Gastrocnemius medialis (tissue), 4 donors: ENCODE data around the gene ARSG. TPM values are rescaled to one million over a fixed set of nuclear protein-coding genes. Genes with fewer than 3 reads are reported as not detected.

ENCODE experiments used
- ATAC-seq, 2 donors: fragments of 150-250 bp; one replicate each; pipeline ENCODE4 v1.9.1; 2016
- DNase-seq, 2 donors: peaks; one replicate each; pipeline ENCODE4 v3.0.0-alpha.2; 2019
- H3K27ac ChIP-seq, 4 donors: fragments of 200-600 bp; sonication (generic); 1 replicate in 1 of 4; 2 replicates in 3 of 4; pipeline ENCODE4 v1.5.1; 2016 to 2018; ENCODE audit warnings: mild to moderate bottlenecking in 2 of 4, moderate library complexity in 1 of 4
- H3K27me3 ChIP-seq, 3 donors: fragments of 200-600 bp; sonication (generic) in 2 of 3; 1 replicate in 1 of 3; 2 replicates in 2 of 3; pipeline versions ENCODE4 v1.5.1 to v1.6.0; 2016 to 2019; ENCODE audit warnings: mild to moderate bottlenecking in 1 of 3, moderate library complexity in 1 of 3
- H3K36me3 ChIP-seq, 2 donors: fragments of 200-600 bp; sonication (generic) in 1 of 2; one replicate each; pipeline ENCODE4 v1.5.1; 2017 to 2018
- H3K4me1 ChIP-seq, 2 donors: fragments of 200-600 bp; sonication (generic) in 1 of 2; one replicate each; pipeline ENCODE4 v1.5.1; 2016 to 2017; ENCODE audit warnings: mild to moderate bottlenecking in 2 of 2
- H3K4me3 ChIP-seq, 4 donors: fragments of 200-600 bp; sonication (generic) in 3 of 4; 1 replicate in 1 of 4; 2 replicates in 3 of 4; pipeline ENCODE4 v1.5.1; 2016 to 2019; ENCODE audit warnings: mild to moderate bottlenecking in 2 of 4
- H3K9me3 ChIP-seq, 3 donors: fragments of 200-600 bp; sonication (generic) in 2 of 3; 1 replicate in 1 of 3; 2 replicates in 2 of 3; pipeline ENCODE4 v1.5.1; 2016 to 2019
- CTCF ChIP-seq, 5 experiments: fragments of 450-650 bp in 3 of 5; fragments of 200-600 bp in 2 of 5; sonication (generic) in 2 of 5; IDR thresholded peaks in 4 of 5; conservative IDR thresholded peaks in 1 of 5; 1 replicate in 4 of 5; 2 replicates in 1 of 5; pipeline ENCODE4 v1.5.1; 2016 to 2019; ENCODE audit warnings: antibody characterized with exemption in 5 of 5, mild to moderate bottlenecking in 3 of 5, moderate library complexity in 3 of 5
- POLR2A ChIP-seq, 2 donors: fragments of 450-650 bp; IDR thresholded peaks; one replicate each; pipeline ENCODE4 v1.6.1; 2017; ENCODE audit warnings: antibody characterized with exemption in 2 of 2, mild to moderate bottlenecking in 2 of 2, moderate library complexity in 2 of 2
- in situ Hi-C, 4 donors: fragments of 200-750 bp; cut with MboI; loops; one replicate each; pipeline versions ENCODE4 v1.15.0 to v1.8.0; 2017; ENCODE audit warnings: low sequenced_read_pairs in 4 of 4
- intact Hi-C: fragments of 100-400 bp; cut with DNase I; formaldehyde crosslinking; loops from one replicate; pipeline ENCODE4 v1.15.1; 2023; ENCODE audit warnings: low total_unique reads
- total RNA-seq, 4 donors: library from RNA; depleted of rRNA; stranded (reverse); fragments of >200 nt; gene quantifications; one replicate each; pipeline versions ENCODE4 v1.1.0 to v1.2.3, GENCODE V29; 2016

The ARSG gene
- total RNA-seq, 4 donors from 2014 or later = 3.3 to 6.1 (median 5.4) TPM

DNA sequence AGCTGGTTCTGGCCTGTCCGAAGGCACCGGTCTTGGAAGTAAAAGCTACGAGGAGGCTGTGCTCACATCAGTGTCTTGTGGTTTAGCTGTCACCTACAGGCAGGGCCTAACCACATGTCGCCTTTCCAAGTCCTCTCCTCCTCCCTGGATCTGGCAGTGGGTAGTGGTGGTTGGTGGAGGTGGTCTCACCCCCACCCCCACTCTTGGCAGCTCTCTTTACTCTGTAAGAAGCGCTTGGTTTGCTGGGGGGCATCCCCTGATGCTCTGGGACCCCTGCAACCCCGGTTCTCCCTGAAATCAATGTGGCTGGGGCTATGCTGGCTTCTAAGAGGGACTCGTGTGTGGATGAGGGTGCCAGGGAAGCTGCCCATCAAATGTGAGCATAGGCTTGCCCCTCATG, 97.7 kb downstream of the ARSG start:
- H3K4me1 ChIP-seq = peaks cover 24 to 28% of the 10 kb centered on the region in 2 donors
- H3K27me3 ChIP-seq = no peaks in the 10 kb centered on the region
- H3K27ac ChIP-seq = no peak overlapping the region
- no peak for TF ChIP-seq POLR2A (IDR thresholded peaks at IDR 0.05)
- no peak for TF ChIP-seq CTCF (IDR thresholded peaks at IDR 0.05 in 4 of 5, conservative IDR thresholded peaks at IDR 0.05 in 1 of 5)
- DNase-seq (no peak), ATAC-seq (no peak)
- no peak overlapping the region for H3K4me3 ChIP-seq
- intact Hi-C loops = loop anchor here (10.0 kb wide), 1 partner anchor 1344 kb away; the partner anchor contains the start of gene CACNG1
- H3K9me3 ChIP-seq = no peaks in the 10 kb centered on the region
- in situ Hi-C loops = loop anchor here in 1 of 4 donors (10.0 kb wide), 1 partner anchor 124 kb away; no protein-coding TSS in a partner anchor
- H3K36me3 ChIP-seq = no peaks in the 10 kb centered on the region

DNA sequence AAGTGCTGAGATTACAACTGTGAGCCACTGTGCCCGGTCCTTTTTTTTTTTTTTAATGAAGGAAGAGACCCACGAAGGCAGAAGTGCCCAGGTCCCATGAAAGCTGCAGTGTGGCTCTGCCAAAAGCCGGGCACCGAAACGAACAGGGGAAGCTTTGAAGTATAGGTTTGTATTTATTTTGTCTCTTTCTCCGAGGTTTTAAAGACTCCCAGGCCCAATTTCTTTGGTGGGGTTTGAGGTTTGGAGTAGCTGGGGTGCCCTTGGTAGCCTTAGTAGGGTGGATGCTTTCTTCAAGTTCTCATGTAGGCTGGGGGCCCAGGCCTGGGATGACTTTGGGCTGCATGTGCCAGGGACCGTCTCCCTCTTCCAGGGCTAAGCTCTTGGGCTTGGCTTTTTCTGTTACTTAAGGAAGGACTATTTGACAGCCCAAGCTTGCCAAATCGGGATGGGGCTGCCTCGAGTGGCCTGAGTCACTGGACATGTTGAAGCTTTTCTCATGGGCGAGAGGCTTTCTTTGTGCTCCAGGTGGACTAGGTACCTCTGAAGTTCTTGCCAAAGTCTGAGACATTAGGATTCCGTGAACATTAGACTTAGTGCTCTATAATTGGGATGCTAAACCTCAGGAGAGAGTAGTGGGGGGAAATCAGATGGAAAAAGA, 99.7 kb downstream of the ARSG start:
- H3K36me3 ChIP-seq = no peaks in the 10 kb centered on the region
- no peak for TF ChIP-seq POLR2A (IDR thresholded peaks at IDR 0.05)
- no peak for TF ChIP-seq CTCF (IDR thresholded peaks at IDR 0.05 in 4 of 5, conservative IDR thresholded peaks at IDR 0.05 in 1 of 5)
- peak overlapping the region in 2 of 4 donors; percentile 48 to 76 for H3K27ac ChIP-seq
- intact Hi-C loops = no loop called here
- H3K9me3 ChIP-seq = no peaks in the 10 kb centered on the region
- H3K27me3 ChIP-seq = no peaks in the 10 kb centered on the region
- in situ Hi-C loops = loop anchor here in 2 of 4 donors (10.0 kb wide), 1 partner anchor 126 kb away; no protein-coding TSS in a partner anchor
- DNase-seq = no peak
- no peak for ATAC-seq
- H3K4me3 ChIP-seq = no peak overlapping the region
- peaks cover 18% of the 10 kb centered on the region in 2 donors for H3K4me1 ChIP-seq

DNA sequence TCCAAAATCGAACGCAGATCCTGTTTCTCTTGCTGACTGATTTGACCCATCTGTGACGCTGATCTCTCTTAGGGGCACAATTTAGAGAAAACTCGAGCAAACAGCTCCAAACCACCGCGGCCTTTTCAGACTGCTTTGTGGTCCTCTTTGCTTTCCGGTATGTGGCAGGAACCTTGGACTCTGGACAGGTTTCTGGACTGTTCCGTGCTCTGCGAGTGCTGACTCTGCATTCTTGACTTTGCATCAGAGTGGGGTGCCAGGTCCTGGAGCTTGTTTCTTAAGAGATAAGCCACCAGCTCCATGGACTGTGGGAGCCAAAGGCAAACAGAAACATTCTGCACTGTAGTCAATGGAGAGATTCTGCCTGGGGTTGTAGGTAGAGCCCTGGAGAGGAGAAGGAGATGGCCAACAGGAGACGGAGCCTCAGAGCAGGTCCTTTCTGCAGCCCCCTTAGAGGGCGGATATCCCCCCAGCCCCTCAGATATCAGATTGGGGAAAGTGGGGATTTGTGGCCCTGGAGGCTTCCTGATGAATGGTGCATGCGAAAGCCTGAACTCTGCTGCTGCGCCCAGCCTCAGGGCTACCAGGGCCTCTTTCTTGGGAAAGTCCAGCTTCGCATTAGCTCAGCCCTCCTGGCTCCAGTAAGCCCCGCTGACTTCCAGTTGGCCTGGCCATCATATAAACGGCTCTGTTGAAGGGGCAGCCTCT, 100.4 kb downstream of the ARSG start:
- peak overlapping the region in 2 of 4 donors; percentile 48 to 76 for H3K27ac ChIP-seq
- in situ Hi-C loops (loop anchor here in 2 of 4 donors (10.0 kb wide), 1 partner anchor 127 kb away; no protein-coding TSS in a partner anchor), intact Hi-C loops (no loop called here)
- ATAC-seq (no peak), DNase-seq (no peak)
- no peaks in the 10 kb centered on the region for H3K36me3 ChIP-seq
- no peaks in the 10 kb centered on the region for H3K9me3 ChIP-seq
- H3K4me1 ChIP-seq = peaks cover 12 to 15% of the 10 kb centered on the region in 2 donors
- no peak for TF ChIP-seq POLR2A (IDR thresholded peaks at IDR 0.05)
- TF ChIP-seq CTCF (IDR thresholded peaks at IDR 0.05 in 4 of 5, conservative IDR thresholded peaks at IDR 0.05 in 1 of 5) = no peak
- H3K4me3 ChIP-seq = no peak overlapping the region
- no peaks in the 10 kb centered on the region for H3K27me3 ChIP-seq

DNA sequence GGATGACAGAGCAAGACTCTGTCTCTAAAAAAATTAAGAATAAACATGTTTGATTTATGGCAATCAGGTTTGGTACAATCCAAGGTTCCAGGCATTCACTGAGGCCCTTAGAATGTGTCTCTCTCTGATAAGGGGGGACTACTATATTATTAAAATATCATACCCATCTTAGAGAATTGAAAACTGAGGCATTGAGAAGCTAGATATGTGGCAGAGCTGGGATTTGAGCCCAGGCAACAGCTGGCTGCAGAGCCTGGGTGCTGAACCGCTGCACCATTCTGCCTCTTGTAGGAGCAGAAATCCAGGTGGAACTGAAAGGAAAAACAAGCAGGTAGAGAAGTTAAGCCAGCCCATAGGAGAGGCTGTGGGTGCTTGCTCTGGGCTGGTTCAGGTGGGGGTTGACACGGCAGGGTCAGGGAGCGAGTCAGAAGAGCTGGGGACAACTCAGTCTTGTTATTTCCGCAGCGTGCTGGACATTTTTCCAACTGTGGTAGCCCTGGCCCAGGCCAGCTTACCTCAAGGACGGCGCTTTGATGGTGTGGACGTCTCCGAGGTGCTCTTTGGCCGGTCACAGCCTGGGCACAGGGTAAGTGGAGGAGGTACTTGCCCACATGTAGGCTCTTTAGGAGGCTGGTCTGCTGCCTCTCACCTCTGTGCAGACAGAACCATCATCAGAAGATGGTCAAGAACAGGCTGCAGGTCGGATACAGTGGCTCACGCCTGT, 103.5 kb downstream of the ARSG start:
- Histone ChIP-seq H3K4me1 (peaks cover 10 to 21% of the 10 kb centered on the region in 2 donors), H3K4me3 (no peak overlapping the region), H3K36me3 (no peaks in the 10 kb centered on the region), H3K27ac (no peak overlapping the region), H3K9me3 (no peaks in the 10 kb centered on the region), H3K27me3 (no peaks in the 10 kb centered on the region)
- in situ Hi-C loops (loop anchor here in 3 of 4 donors (5.0 to 10.0 kb wide), 2 partner anchors 130 to 132 kb away; no protein-coding TSS in a partner anchor), intact Hi-C loops (no loop called here)
- no peak for DNase-seq
- ATAC-seq = no peak
- TF ChIP-seq POLR2A (IDR thresholded peaks at IDR 0.05) = no peak
- no peak for TF ChIP-seq CTCF (IDR thresholded peaks at IDR 0.05 in 4 of 5, conservative IDR thresholded peaks at IDR 0.05 in 1 of 5)
